ENCODE measurements around the gene NOTCH4.
"Not testable (repeated sequence)": the region's sequence is repeated elsewhere in the genome, so short reads cannot be mapped to it uniquely, and the experiment has no call there.

The NOTCH4 gene

DNA sequence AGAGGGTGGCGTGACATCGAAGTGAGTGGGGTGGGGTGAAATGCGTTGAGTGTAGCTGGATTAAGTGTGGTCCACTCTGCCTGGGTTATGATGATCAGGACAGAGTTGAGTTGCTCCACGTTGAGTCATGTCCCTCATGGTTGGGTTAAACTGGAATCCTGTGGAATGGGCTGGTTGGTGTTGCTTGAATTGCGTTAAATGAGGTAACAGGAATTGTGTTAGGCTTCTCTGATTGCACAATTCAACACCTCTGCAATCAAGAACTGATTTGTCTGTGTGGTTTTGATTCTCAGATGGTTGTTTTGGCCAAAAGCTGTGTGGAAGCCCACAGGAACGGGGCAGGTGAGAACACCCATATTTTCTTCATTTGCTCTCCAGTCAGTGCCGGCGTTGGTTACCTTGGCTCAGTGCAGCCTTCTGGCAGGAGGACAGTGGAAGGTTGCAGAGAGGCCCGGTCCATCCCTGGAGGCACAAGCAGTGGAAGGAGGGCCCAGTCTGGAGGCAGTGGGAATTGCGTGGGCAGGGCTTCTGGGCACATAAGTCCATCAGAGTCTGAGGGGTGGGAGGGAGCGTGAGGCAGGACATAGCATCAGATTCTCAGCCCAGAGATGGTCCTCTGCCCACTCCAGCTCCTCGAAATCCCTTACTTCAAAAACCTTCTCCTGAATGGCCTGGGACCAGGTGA lies 11.6 kb downstream of the NOTCH4 start:
- ATAC-seq, result no peak
- TF ChIP-seq GLIS3 (CRISPR knock-in tag; IDR thresholded peaks at IDR 0.05) (no peak), ESRRG (CRISPR knock-in tag; IDR thresholded peaks at IDR 0.05) (no peak)
- TF ChIP-seq, protein P1, sequence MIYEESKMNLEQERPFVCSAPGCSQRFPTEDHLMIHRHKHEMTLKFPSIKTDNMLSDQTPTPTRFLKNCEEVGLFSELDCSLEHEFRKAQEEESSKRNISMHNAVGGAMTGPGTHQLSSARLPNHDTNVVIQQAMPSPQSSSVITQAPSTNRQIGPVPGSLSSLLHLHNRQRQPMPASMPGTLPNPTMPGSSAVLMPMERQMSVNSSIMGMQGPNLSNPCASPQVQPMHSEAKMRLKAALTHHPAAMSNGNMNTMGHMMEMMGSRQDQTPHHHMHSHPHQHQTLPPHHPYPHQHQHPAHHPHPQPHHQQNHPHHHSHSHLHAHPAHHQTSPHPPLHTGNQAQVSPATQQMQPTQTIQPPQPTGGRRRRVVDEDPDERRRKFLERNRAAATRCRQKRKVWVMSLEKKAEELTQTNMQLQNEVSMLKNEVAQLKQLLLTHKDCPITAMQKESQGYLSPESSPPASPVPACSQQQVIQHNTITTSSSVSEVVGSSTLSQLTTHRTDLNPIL (CRISPR knock-in tag; IDR thresholded peaks at IDR 0.05; ENCODE audit: low read depth), result no peak

DNA sequence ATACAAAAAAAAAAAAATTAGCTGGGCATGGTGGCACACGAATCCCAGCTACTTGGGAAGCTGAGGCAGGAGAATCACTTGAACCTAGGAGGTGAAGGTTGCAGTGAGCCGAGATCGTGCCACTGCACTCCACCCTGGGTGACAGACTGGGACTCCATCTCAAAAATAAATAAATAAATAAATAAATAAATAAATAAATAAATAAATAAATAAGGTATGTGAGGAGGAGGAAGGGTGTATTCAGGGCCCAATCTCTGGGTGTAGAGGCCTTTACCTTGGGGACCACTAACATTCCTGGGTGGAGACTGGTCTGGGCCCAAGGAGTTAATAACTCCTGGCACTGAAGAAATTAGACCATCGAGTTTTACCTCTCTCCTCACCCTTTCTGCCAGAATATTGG lies 12.4 kb downstream of the NOTCH4 start:
- ATAC-seq, result not testable (repeated sequence)

DNA sequence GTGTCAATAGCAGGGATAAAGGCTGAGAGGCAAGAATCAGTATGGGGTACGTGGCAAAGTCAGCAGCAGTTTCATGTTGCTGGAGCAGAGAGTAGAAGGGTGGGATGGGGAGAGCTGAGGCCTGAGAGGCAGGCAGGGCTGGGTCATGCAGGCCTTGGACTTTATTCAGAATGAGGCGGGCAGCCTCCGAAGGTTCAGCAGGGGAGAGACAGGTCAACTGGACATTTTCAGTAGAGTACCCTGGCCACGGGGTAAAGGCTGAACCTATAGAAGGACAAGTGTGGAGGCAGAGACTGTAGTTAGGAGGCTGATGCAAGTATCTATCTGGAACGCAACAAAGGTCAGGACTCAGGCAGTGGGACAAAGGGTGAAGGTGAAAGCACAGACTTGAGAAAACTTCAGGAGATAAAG lies 13.7 kb downstream of the NOTCH4 start:
- no peak for ATAC-seq
- TF ChIP-seq ZNF70 (CRISPR knock-in tag; IDR thresholded peaks at IDR 0.05), result no peak
- no peak for TF ChIP-seq TOX (CRISPR knock-in tag; IDR thresholded peaks at IDR 0.05; ENCODE audit: borderline replicate concordance)
- TF ChIP-seq ZC3H10 (CRISPR knock-in tag; IDR thresholded peaks at IDR 0.05), result no peak
- TF ChIP-seq ZFP30 (CRISPR knock-in tag; IDR thresholded peaks at IDR 0.05), result no peak
- no peak for TF ChIP-seq SNAI2 (CRISPR knock-in tag; IDR thresholded peaks at IDR 0.05)
- TF ChIP-seq TCF4 (CRISPR knock-in tag; IDR thresholded peaks at IDR 0.05; ENCODE audit: borderline replicate concordance), result no peak
- TF ChIP-seq PPARA (CRISPR knock-in tag; IDR thresholded peaks at IDR 0.05; ENCODE audit: borderline replicate concordance), result no peak
- TF ChIP-seq, protein P2, sequence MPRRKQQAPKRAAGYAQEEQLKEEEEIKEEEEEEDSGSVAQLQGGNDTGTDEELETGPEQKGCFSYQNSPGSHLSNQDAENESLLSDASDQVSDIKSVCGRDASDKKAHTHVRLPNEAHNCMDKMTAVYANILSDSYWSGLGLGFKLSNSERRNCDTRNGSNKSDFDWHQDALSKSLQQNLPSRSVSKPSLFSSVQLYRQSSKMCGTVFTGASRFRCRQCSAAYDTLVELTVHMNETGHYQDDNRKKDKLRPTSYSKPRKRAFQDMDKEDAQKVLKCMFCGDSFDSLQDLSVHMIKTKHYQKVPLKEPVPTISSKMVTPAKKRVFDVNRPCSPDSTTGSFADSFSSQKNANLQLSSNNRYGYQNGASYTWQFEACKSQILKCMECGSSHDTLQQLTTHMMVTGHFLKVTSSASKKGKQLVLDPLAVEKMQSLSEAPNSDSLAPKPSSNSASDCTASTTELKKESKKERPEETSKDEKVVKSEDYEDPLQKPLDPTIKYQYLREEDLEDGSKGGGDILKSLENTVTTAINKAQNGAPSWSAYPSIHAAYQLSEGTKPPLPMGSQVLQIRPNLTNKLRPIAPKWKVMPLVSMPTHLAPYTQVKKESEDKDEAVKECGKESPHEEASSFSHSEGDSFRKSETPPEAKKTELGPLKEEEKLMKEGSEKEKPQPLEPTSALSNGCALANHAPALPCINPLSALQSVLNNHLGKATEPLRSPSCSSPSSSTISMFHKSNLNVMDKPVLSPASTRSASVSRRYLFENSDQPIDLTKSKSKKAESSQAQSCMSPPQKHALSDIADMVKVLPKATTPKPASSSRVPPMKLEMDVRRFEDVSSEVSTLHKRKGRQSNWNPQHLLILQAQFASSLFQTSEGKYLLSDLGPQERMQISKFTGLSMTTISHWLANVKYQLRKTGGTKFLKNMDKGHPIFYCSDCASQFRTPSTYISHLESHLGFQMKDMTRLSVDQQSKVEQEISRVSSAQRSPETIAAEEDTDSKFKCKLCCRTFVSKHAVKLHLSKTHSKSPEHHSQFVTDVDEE (CRISPR knock-in tag; IDR thresholded peaks at IDR 0.05), result no peak
- TF ChIP-seq ESRRG (CRISPR knock-in tag; IDR thresholded peaks at IDR 0.05), result no peak
- TF ChIP-seq CSDC2 (CRISPR knock-in tag; IDR thresholded peaks at IDR 0.05), result no peak
- no peak for TF ChIP-seq ZNF8 (CRISPR knock-in tag; IDR thresholded peaks at IDR 0.05)
- no peak for TF ChIP-seq ISL1 (CRISPR knock-in tag; IDR thresholded peaks at IDR 0.05)
- TF ChIP-seq GLIS3 (CRISPR knock-in tag; IDR thresholded peaks at IDR 0.05), result no peak
- TF ChIP-seq, protein P3, sequence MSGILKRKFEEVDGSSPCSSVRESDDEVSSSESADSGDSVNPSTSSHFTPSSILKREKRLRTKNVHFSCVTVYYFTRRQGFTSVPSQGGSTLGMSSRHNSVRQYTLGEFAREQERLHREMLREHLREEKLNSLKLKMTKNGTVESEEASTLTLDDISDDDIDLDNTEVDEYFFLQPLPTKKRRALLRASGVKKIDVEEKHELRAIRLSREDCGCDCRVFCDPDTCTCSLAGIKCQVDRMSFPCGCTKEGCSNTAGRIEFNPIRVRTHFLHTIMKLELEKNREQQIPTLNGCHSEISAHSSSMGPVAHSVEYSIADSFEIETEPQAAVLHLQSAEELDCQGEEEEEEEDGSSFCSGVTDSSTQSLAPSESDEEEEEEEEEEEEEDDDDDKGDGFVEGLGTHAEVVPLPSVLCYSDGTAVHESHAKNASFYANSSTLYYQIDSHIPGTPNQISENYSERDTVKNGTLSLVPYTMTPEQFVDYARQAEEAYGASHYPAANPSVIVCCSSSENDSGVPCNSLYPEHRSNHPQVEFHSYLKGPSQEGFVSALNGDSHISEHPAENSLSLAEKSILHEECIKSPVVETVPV (CRISPR knock-in tag; IDR thresholded peaks at IDR 0.05), result no peak
- TF ChIP-seq OSR1 (CRISPR knock-in tag; IDR thresholded peaks at IDR 0.05), result no peak
- no peak for TF ChIP-seq BACH2 (CRISPR knock-in tag; IDR thresholded peaks at IDR 0.05; ENCODE audit: borderline replicate concordance)
- TF ChIP-seq, protein P4, sequence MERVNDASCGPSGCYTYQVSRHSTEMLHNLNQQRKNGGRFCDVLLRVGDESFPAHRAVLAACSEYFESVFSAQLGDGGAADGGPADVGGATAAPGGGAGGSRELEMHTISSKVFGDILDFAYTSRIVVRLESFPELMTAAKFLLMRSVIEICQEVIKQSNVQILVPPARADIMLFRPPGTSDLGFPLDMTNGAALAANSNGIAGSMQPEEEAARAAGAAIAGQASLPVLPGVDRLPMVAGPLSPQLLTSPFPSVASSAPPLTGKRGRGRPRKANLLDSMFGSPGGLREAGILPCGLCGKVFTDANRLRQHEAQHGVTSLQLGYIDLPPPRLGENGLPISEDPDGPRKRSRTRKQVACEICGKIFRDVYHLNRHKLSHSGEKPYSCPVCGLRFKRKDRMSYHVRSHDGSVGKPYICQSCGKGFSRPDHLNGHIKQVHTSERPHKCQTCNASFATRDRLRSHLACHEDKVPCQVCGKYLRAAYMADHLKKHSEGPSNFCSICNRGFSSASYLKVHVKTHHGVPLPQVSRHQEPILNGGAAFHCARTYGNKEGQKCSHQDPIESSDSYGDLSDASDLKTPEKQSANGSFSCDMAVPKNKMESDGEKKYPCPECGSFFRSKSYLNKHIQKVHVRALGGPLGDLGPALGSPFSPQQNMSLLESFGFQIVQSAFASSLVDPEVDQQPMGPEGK (CRISPR knock-in tag; IDR thresholded peaks at IDR 0.05; ENCODE audit: borderline replicate concordance), result no peak
- no peak for TF ChIP-seq ARNTL (CRISPR knock-in tag; IDR thresholded peaks at IDR 0.05; ENCODE audit: borderline replicate concordance, low read depth)
- TF ChIP-seq, protein P5, sequence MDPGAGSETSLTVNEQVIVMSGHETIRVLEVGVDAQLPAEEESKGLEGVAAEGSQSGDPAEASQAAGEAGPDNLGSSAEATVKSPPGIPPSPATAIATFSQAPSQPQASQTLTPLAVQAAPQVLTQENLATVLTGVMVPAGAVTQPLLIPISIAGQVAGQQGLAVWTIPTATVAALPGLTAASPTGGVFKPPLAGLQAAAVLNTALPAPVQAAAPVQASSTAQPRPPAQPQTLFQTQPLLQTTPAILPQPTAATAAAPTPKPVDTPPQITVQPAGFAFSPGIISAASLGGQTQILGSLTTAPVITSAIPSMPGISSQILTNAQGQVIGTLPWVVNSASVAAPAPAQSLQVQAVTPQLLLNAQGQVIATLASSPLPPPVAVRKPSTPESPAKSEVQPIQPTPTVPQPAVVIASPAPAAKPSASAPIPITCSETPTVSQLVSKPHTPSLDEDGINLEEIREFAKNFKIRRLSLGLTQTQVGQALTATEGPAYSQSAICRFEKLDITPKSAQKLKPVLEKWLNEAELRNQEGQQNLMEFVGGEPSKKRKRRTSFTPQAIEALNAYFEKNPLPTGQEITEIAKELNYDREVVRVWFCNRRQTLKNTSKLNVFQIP (CRISPR knock-in tag; IDR thresholded peaks at IDR 0.05; ENCODE audit: borderline replicate concordance, low read depth), result no peak
- no peak for TF ChIP-seq RARB (CRISPR knock-in tag; IDR thresholded peaks at IDR 0.05)

Measured in SK-N-SH treated with all-trans-retinoic acid at 6 μM for 48 hours (cell line).